Embryonic facial prominence (tissue), 1 donor: ENCODE data around the gene TOMM70.
"Not testable (repeated sequence)": the region's sequence is repeated elsewhere in the genome, so short reads cannot be mapped to it uniquely, and the experiment has no call there.

ENCODE experiments used
- DNase-seq: peaks from one replicate; pipeline ENCODE4 v3.0.0-alpha.2; 2016; ENCODE audit errors: extremely low spot score

Gene TOMM70

GRCh38 chr3:100400780-100401673 is at the start of gene TOMM70, which contains the start of gene LNP1:
Gene TOMM70 (minus strand): TSS chr3:100401089. CDS start chr3:100400949, 140 bp downstream.
Gene LNP1 (plus strand): TSS chr3:100401539. CDS start chr3:100429730, 28,191 bp downstream.
- peak; percentile 92 for DNase-seq

GRCh38 chr3:100449214-100449613 is 48.3 kb upstream of the TOMM70 start:
- DNase-seq, result no peak

GRCh38 chr3:100448079-100448478 is 47.2 kb upstream of the TOMM70 start:
- no peak for DNase-seq

DNA sequence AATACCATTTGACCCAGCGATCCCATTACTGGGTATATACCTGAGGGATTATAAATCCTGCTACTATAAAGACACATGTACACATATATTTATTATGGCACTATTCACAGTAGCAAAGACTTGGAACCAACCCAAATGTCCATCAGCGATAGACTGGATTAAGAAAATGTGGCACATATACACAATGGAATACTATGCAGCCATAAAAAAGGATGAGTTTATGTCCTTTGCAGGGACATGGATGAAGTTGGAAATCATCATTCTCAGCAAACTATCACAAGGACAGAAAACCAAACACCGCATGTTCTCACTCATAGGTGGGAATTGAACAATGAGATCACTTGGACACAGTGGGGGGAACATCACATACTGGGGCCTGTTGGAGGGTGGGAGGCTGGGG is 46.2 kb upstream of the TOMM70 start:
- DNase-seq, result not testable (repeated sequence)

DNA sequence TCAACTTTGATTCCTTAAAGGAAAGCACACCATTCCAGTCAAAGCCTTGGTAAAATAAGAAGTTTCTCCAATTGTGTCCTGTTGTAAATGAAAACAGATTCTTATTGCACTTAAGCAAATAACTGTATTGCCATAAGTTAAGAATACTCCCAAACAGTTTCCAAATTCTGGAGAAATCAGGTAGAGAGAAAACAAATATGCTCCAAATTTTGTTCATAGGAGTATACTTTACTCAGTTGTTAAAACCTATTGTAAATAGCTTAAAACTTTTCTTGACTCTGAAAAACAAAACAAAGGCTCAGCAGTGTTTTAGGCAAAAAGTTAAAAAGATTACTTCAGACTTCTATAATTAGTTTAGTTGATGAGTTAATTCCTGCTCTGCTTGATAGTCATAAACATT is 42.8 kb upstream of the TOMM70 start:
- no peak for DNase-seq

- DNase-seq, result no peak
Observed at GRCh38 chr3:100440895-100441294, 40.0 kb upstream of the TOMM70 start.

DNA sequence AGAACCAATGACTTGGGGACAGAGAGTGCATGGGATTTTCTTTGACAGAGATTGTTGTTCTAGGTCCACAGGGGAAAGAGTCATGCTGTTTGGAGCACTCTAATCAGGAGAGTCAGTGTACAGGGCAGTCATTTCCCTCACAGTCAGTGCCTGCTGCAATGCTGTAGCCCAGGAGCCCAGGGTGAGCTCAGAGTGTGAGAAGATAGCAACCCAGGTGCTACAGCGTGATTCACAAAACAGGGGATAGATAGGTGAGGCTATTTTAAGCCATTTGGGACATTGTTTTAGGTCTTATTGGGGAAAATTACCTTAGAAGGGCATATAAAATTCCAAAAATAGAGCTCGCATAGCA is 37.7 kb upstream of the TOMM70 start:
- no peak for DNase-seq

DNA sequence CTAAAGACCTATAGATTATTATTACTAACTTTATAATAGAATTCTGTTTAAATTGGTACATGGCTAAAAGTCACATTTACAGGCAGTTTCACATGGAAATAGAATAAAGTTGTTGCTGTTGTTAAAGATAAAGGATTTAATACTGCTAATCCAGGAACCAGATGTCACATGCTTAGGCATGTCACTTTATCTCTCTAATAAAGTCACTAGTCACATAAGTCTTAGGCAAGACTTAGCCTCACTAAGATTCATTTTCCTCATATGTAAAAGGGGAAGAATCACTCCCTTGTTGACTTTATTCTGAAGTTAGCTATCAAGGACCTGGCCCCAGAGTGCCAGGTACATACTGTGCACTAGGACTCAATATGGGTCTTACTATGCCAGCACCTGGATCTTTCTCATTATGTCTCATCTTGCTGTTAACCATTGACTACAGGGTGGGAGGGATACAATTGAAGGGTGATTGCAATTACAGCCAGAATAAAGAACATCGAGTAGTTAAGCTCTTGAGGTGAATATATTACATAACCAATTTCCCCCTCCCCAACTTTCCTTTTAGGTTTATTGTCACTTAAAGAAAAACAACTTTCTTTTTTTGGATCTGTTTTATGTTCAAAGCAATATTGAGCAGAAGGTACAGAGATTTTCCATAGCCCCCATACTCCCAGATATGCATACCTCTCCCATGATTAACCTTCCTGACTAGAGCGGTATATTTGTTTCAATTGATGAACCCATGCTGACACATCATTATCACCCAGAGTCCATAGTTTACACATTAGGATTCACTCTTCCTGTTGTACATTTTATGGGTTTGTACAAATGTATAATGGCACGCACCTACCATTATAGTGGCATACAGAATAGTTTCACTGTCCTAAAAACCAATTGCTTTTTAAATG is 37.1 kb upstream of the TOMM70 start:
- DNase-seq, result no peak

DNA sequence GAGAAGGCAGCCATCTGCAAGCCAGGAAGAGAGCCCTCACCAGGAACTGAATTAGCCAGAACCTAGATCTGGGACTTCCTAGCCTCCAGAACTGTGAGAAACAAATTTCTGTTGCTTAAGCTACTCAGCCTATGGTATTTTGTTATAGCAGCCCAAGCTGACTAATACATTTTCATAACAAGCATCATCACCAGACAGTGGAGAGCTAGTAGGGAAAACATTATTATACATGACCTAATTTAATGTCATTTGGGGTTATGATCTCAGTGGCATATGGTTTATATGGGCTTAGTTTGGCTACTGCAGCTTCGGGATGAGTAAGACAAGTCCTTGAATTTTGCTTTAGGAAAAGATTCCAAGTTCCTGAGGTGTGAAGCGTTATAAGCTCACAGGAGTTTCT is 36.1 kb upstream of the TOMM70 start:
- DNase-seq, result no peak

GRCh38 chr3:100429187-100429716 is 28.4 kb upstream of the TOMM70 start:
- no peak for DNase-seq

DNA sequence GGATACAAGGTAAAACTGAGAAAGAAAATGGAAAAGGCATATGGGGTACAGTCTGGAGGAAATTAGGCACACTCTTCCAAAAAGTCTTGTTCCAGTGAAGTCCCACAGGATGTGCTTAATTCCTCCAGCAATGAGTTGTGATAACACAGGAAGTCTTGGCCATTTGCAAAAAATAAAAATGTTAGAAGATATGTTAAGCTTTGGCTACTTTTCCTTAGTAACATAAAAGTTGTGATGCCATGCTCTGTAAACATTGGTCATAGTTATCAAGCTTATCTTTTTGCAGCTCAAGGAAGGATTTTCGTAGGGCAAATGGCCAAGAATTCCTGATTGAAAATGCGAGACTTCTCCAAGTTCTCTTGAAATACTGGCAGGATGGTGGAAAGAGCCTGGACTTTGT is 26.8 kb upstream of the TOMM70 start:
- no peak for DNase-seq

DNA sequence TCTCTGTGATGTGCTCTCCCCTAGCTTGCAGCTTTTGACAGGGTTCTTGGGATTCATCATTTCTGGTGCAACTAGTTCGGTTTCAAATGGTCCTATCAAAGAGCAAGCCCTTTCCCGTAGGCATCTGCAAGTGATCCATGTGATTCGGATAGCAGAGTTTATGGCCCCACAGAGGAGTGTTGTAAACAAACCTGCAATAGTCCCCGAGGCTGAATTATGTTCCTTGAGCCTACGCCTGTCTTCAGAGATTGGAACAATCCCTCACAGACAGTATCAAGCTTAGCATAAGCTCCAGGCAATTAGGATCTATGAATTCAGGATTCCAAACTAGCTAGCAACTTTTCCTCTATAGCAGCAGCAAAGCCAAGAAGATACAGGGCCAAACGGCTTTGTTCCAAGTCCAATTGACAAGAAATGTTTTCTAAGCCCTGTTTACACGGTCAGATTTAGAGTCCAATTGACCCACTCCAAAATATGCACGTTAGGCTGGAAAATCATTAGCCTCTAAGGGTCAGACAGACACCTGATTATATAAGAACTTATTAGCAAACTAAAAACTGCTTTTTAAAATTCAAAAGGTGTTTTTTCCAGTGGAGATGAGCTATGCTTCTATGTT is 25.3 kb upstream of the TOMM70 start:
- no peak for DNase-seq

DNA sequence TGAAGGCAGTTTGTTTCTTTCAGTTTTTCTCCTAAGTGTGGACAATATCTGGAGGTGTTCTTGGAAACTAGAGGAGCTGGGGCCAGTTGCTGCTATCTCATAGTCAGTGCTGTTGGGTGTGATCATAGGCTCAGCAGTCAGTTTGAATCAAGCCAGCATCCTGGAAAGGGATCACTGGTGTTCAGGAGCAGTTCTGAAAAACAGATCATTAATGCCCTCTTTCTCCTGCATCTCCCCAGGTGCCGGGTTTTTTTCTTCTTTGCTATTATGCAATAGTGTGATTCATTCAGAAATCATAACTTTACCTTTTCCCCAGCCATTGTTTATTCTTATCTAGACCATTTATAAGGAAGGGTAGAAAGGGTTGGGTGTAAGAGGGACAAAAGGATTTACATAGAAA is 24.4 kb upstream of the TOMM70 start:
- DNase-seq, result no peak

GRCh38 chr3:100424261-100424660 is 23.4 kb upstream of the TOMM70 start:
- no peak for DNase-seq

- DNase-seq, result no peak
Observed at GRCh38 chr3:100423611-100424010, 22.7 kb upstream of the TOMM70 start.

- no peak for DNase-seq
Observed at GRCh38 chr3:100420885-100421284, 20.0 kb upstream of the TOMM70 start.

GRCh38 chr3:100419406-100419805 is 18.5 kb upstream of the TOMM70 start:
- no peak for DNase-seq

DNA sequence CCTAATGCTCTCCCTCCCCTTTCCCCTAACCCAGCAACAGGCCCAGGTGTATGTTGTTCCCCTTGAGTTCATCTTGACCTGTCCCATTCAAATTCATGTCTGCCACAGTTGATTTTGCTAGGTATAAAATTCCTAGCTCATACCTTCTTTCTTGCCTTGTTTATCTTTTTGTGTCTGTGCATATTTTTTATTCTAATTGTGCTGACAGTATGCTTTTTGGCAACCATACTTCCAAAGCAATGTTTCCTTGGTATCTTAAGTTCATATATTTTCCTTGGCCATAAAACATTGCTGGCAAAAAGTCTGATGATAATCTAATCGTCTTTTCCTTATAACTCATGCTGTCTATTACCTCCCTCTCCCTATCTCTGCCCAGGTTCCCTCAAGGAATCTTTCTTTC is 16.0 kb upstream of the TOMM70 start:
- no peak for DNase-seq

- DNase-seq, result no peak
Observed at GRCh38 chr3:100416176-100416575, 15.3 kb upstream of the TOMM70 start.

- no peak for DNase-seq
Observed at GRCh38 chr3:100413613-100414012, 12.7 kb upstream of the TOMM70 start.

DNA sequence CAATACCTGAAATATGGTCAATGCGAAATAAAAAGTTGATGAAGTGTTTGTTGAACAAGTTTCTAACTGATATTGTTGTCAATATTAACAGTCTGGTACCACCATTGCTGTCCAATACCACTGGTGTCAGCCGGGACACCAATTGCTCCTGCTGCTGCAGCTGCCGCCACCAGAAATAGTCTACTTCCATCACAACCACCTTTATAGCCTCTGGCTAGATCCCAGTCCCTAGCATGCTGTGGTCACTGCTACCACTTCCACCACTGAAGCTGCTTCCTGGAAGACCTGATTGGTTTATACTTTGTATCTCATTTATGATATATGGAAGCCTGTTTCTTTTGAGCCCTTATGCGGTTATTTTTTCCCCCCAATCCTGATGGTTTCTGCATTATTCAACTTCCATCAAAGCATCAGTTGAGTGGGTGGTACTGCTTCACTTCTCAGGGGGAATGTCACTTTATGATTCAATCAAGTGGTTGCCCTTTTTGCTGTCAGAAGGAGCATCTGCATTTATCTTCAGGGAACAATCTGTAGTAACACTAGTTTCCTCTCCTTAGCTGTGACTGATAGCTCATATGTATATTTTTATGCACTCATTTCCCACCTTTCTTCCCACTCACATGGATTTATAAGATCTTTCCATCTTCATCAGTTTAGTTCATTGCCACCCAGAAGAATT is 12.2 kb upstream of the TOMM70 start:
- no peak for DNase-seq
